HG03354 (cell line): ENCODE measurements around the gene DNM3.
"Not testable (repeated sequence)": the region's sequence is repeated elsewhere in the genome, so short reads cannot be mapped to it uniquely, and the experiment has no call there.

Source experiments
- ATAC-seq: cut with Tn5 transposase; IDR thresholded peaks from one replicate; pipeline ENCODE4 v1.9.1; 2021; ENCODE audit warnings: mild to moderate bottlenecking; ENCODE audit not compliant: unreplicated experiment, poor library complexity, severe bottlenecking

The DNM3 gene

GRCh38 chr1:172356620-172357019 lies 515.3 kb downstream of the DNM3 start:
- no peak for ATAC-seq

- ATAC-seq = peak; percentile 35
These were observed 516.6 kb downstream of the DNM3 start for GRCh38 chr1:172357753-172358385.

- ATAC-seq = no peak
These were observed 518.2 kb downstream of the DNM3 start for GRCh38 chr1:172359491-172359999.

- ATAC-seq = no peak
These were observed 519.2 kb downstream of the DNM3 start for GRCh38 chr1:172360511-172360910.

- ATAC-seq = no peak
These were observed 519.7 kb downstream of the DNM3 start for GRCh38 chr1:172360985-172361384.

- no peak for ATAC-seq
These were observed 522.6 kb downstream of the DNM3 start for GRCh38 chr1:172363852-172364251.

GRCh38 chr1:172371646-172372045 lies 530.3 kb downstream of the DNM3 start:
- ATAC-seq = not testable (repeated sequence)

- ATAC-seq = no peak
These were observed 532.6 kb downstream of the DNM3 start for GRCh38 chr1:172373864-172374263.

- ATAC-seq = no peak
These were observed 533.9 kb downstream of the DNM3 start for GRCh38 chr1:172375211-172375631.

- ATAC-seq = no peak
These were observed 535.1 kb downstream of the DNM3 start for GRCh38 chr1:172376431-172376830.

- no peak for ATAC-seq
These were observed 536.3 kb downstream of the DNM3 start for GRCh38 chr1:172377565-172377964.

- ATAC-seq = no peak
These were observed 536.9 kb downstream of the DNM3 start for GRCh38 chr1:172378109-172378760.

GRCh38 chr1:172380441-172381244 lies 539.3 kb downstream of the DNM3 start:
- ATAC-seq = peak; percentile 93

- no peak for ATAC-seq
These were observed 540.6 kb downstream of the DNM3 start for GRCh38 chr1:172381946-172382345.

- no peak for ATAC-seq
These were observed 541.1 kb downstream of the DNM3 start for GRCh38 chr1:172382406-172382805.

GRCh38 chr1:172382990-172383389 lies 541.7 kb downstream of the DNM3 start:
- ATAC-seq = no peak

- ATAC-seq = no peak
These were observed 542.2 kb downstream of the DNM3 start for GRCh38 chr1:172383536-172383935.

GRCh38 chr1:172384656-172385055 lies 543.4 kb downstream of the DNM3 start:
- no peak for ATAC-seq

- no peak for ATAC-seq
These were observed 544.7 kb downstream of the DNM3 start for GRCh38 chr1:172386046-172386445.

GRCh38 chr1:172388490-172388889 lies 547.2 kb downstream of the DNM3 start:
- ATAC-seq = no peak

GRCh38 chr1:172390301-172390682 lies 549.0 kb downstream of the DNM3 start:
- ATAC-seq = peak; percentile 24
